Subcutaneous adipose tissue (tissue), 4 donors: Measurements from ENCODE around the gene SUDS3. TPM values are rescaled to one million over a fixed set of nuclear protein-coding genes. Genes with fewer than 3 reads are reported as not detected.

ENCODE experiments used
- total RNA-seq, 4 donors: library from RNA; depleted of rRNA; stranded (reverse); fragments of >200 nt; gene quantifications; one replicate each; pipeline ENCODE4 v1.1.0, GENCODE V29; 2016
- TF ChIP-seq, protein P1 (sequence below): fragments of 450-650 bp; IDR thresholded peaks from one replicate; pipeline ENCODE4 v1.5.1; 2016; ENCODE audit warnings: low read depth, mild to moderate bottlenecking, control low read depth, antibody characterized with exemption, moderate library complexity

Gene SUDS3
- total RNA-seq, 4 donors from 2014 or later: 23.6 to 46.0 (median 38.3) TPM

DNA sequence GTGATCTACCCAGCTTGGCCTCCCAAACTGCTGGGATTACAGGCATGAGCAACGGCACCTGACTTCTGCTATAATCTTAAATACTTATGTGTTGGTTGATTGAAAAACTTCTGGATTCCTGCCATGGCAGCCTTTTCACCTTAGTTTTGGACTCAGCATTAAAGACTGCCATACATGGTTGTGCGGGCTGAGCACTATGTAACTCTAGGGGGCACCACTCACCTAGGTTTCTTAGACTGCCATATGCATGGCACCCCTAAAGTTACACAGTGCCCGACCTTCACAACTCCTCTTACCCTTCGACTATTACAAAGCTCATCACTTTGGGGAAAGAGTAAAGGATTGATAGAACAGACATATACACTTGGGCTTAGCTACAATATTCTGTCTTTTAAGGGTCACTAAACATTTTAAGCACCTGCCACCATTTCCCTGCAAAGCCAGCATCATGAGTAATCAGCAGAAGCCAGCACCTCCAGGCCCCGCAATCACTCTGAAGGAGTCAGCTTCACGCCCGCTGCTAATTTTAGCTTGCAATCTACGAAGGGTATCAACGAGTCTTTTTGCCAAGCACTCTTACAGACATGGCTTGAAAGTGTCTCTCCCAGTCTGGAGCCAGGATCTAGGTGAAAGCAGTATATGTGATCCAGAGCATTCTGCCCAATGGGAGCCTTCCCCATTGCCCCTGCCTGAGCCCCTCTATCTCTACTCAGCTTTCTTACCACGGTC is 59.8 kb downstream of the SUDS3 start:
- TF ChIP-seq, protein P1, sequence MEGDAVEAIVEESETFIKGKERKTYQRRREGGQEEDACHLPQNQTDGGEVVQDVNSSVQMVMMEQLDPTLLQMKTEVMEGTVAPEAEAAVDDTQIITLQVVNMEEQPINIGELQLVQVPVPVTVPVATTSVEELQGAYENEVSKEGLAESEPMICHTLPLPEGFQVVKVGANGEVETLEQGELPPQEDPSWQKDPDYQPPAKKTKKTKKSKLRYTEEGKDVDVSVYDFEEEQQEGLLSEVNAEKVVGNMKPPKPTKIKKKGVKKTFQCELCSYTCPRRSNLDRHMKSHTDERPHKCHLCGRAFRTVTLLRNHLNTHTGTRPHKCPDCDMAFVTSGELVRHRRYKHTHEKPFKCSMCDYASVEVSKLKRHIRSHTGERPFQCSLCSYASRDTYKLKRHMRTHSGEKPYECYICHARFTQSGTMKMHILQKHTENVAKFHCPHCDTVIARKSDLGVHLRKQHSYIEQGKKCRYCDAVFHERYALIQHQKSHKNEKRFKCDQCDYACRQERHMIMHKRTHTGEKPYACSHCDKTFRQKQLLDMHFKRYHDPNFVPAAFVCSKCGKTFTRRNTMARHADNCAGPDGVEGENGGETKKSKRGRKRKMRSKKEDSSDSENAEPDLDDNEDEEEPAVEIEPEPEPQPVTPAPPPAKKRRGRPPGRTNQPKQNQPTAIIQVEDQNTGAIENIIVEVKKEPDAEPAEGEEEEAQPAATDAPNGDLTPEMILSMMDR: no peak

DNA sequence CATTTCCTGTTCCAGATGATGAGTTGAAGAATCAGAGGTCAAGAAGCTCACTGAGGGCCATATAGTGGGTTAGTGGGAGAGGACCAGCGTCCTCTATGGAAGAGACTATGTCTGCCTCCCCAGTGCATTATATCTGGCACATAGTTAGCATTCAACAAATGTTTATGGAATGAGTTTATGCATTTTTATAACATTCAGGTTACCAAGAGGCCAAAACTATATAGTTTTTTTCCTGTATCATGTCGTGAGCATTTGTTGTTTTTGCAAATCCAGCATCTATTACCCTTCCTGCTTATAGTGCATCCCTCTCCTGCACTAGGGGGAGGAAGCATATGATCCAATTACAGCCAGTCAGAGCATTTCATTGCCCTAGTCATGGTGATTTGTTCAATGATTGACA is 60.6 kb downstream of the SUDS3 start:
- TF ChIP-seq, protein P1: no peak

- TF ChIP-seq, protein P1: no peak
Measured at GRCh38 chr12:118439068-118439467, 62.7 kb downstream of the SUDS3 start.

GRCh38 chr12:118446247-118446646 is 69.9 kb downstream of the SUDS3 start:
- TF ChIP-seq, protein P1: no peak

DNA sequence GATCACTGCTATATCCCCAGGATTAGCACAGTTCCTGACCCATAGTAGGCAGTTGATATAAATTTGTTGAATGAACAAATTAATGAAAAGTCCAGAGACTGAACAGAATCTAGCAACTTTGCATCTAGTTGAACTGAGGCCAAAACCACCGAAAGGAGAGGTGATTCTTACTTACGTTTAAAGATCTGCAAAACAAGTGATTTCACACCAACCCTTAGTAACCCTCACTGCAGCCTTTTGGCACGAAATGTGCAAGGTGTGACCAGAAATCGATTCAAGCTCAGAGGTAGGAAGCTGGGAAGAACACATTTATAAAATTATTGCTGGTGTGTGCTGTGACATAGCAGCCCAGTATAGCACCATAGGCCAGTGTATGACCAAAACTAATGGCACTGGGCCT is 70.8 kb downstream of the SUDS3 start:
- TF ChIP-seq, protein P1: no peak

DNA sequence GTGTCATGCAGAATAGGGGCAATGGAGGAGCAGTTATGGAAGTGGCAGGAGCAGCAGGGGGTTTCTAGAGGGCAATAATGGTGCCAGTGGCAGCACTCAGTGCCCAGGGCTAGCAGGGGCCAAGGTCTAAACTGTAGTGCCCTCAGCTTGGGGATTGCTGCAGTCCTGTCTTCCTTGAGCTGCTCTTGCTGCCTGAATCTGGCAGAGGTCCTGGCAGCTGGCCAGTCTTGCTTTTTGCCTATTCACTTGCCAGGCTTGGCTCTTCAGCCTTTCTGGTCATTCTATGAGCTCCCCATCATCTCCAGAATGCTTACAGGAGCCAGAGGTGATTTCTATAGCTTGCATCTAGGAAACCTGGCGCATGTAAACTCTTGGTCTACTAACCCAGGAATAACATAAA is 72.0 kb downstream of the SUDS3 start:
- TF ChIP-seq, protein P1: no peak

DNA sequence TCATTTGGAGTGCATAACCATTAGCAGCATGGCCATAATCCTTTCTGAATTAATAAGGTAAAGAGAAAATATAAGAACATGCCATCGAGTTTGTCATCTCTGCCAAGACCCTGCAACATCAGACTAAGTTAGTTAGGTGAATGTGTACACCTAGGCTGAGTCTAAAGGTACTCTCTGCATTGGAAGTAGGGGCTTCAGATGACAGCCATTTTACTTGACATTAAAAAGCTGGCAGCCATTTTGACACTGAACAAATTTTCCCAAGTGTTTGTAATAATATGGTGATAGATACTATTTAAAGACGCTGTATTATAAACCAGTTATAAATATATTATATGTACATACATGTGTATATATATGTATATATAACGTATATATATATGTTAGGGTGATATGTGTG is 79.0 kb downstream of the SUDS3 start:
- TF ChIP-seq, protein P1: no peak
